PFSK-1 (cell line): ENCODE results near the gene HPGD.

ENCODE experiments used
- FOXP2 ChIP-seq: optimal IDR thresholded peaks from 2 replicates; pipeline ENCODE3; 2011; ENCODE audit warnings: borderline replicate concordance, control low read depth, inconsistent platforms; ENCODE audit not compliant: insufficient read depth; ENCODE audit errors: extremely low read length, extremely low read depth
- POLR2AphosphoS5 ChIP-seq: IDR thresholded peaks from 2 replicates; pipeline ENCODE4 v1.6.1; 2012; ENCODE audit warnings: low read depth, mild to moderate bottlenecking, control low read depth, low read length, moderate library complexity
- SIN3A ChIP-seq: IDR thresholded peaks from 2 replicates; pipeline ENCODE4 v1.6.1; 2012; ENCODE audit warnings: mild to moderate bottlenecking, low read length, moderate library complexity, borderline replicate concordance; ENCODE audit not compliant: insufficient read depth
- TAF1 ChIP-seq: IDR thresholded peaks from 2 replicates; pipeline ENCODE4 v1.6.1; 2012; ENCODE audit warnings: low read length, control low read depth, borderline replicate concordance; ENCODE audit not compliant: insufficient read depth
- TF ChIP-seq, protein P1 (sequence below), 2 experiments: IDR thresholded peaks; 2 replicates each; pipeline versions ENCODE4 v1.6.1 to v1.8.0; 2011 to 2012; ENCODE audit warnings: low read depth in 2 of 2, low read length in 2 of 2, control low read depth in 1 of 2, inconsistent platforms in 1 of 2, mild to moderate bottlenecking in 1 of 2, moderate library complexity in 1 of 2; ENCODE audit not compliant: insufficient read depth in 1 of 2

The HPGD gene

DNA sequence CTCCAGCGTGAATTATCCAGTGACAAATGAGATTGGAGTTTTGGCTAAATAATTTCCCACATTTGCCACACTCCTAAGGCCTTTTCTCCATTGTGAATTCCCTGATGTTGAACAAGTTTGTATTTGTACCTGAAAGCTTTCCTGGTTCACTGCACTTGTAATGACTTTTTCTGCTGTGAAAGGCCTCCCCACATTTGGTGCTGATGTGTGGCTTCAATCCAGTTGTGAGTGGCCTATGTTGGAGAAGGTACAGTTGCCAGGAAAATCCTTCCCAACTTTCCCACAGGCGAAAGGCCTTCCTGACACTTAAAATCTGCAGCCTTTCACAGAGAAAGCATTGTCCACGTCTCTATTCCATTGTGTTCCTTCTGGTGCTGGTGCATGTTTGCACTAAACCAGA is 17.3 kb upstream of the HPGD start:
- no peak for TF ChIP-seq TAF1

DNA sequence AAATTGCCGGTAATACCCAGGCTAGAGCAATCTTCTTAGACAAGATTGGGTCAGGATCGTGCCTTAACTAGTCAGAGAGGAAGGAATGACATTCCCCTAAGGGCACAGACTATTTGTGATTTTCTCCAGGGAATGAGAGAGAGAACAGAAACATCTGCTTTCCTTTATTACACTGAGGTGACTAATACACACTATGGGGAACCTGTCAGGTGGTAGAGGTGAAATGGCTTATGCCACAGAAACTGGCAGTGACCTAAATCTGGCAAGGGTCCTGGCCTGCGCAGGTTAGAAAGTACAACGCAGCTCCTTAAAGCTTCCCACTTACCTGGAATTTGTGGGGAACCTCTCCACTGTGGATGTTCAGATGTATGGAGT is 16.6 kb upstream of the HPGD start:
- TF ChIP-seq FOXP2 (no peak), SIN3A (no peak), TAF1 (no peak), POLR2AphosphoS5 (no peak)
- TF ChIP-seq, protein P1, sequence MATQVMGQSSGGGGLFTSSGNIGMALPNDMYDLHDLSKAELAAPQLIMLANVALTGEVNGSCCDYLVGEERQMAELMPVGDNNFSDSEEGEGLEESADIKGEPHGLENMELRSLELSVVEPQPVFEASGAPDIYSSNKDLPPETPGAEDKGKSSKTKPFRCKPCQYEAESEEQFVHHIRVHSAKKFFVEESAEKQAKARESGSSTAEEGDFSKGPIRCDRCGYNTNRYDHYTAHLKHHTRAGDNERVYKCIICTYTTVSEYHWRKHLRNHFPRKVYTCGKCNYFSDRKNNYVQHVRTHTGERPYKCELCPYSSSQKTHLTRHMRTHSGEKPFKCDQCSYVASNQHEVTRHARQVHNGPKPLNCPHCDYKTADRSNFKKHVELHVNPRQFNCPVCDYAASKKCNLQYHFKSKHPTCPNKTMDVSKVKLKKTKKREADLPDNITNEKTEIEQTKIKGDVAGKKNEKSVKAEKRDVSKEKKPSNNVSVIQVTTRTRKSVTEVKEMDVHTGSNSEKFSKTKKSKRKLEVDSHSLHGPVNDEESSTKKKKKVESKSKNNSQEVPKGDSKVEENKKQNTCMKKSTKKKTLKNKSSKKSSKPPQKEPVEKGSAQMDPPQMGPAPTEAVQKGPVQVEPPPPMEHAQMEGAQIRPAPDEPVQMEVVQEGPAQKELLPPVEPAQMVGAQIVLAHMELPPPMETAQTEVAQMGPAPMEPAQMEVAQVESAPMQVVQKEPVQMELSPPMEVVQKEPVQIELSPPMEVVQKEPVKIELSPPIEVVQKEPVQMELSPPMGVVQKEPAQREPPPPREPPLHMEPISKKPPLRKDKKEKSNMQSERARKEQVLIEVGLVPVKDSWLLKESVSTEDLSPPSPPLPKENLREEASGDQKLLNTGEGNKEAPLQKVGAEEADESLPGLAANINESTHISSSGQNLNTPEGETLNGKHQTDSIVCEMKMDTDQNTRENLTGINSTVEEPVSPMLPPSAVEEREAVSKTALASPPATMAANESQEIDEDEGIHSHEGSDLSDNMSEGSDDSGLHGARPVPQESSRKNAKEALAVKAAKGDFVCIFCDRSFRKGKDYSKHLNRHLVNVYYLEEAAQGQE (IDR thresholded peaks at IDR 0.05; ENCODE audit: insufficient read depth in 1 of 2, low read depth in 2 of 2, low read length in 2 of 2) = no peak

DNA sequence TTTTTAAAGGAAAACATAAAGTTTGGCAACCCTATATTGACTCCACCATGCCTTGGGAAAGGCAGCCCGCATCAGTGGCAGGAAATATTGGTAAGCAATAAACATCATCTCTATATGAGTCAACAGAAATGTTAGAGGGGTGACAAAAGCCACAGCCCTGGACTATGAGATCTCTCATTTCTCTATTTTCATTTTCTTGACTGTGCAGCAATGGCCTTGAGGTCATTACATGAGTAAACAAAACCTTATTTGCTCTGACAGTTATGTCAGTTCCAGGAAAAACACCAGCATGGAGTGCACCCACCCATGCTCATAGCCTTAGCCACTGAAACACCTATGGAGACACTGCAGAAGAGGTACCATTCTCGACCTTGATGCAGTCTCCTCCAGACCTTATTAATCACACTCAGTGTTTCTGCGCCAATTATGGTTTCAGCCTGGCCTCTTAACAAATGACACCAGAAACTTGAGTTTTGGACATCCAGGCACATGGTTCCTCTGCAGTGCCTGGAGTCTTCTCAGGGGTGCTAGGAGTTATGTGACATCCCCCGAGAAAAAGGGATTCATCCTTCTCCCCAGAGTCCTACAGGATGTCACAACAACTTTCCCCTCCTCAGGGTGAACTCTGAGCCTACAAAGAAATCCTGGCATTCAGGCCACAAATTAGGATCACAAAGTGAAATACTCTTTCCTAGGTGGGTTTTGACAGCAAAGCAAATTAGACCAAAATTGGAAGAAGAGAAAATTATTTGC is 16.0 kb upstream of the HPGD start:
- TF ChIP-seq, protein P1 (IDR thresholded peaks at IDR 0.05; ENCODE audit: insufficient read depth in 1 of 2, low read depth in 2 of 2, low read length in 2 of 2) = no peak
- TF ChIP-seq FOXP2 (no peak), POLR2AphosphoS5 (no peak), TAF1 (no peak), SIN3A (no peak)

DNA sequence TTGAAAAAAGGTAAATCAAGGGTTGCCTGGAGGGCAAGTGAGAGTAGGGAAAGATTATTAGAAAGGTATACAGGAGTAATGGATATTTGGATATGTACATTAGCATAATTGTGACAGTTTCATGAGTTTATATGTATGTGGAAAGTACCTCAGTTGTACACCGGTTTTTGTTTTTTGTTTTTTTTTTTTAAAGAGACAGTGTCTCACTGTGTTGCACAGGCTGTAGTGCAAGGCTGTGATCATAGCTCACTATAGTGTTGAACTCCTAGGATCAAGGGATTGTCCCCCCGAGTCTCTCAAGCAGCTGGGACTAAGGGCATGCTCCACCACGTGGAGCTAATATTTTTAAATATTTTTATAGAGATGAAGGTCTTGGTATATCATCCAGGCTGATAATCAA is 15.3 kb upstream of the HPGD start:
- TF ChIP-seq, protein P1 (IDR thresholded peaks at IDR 0.05; ENCODE audit: insufficient read depth in 1 of 2, low read depth in 2 of 2, low read length in 2 of 2) = no peak
- TF ChIP-seq TAF1 (no peak), POLR2AphosphoS5 (no peak), SIN3A (no peak), FOXP2 (no peak)

DNA sequence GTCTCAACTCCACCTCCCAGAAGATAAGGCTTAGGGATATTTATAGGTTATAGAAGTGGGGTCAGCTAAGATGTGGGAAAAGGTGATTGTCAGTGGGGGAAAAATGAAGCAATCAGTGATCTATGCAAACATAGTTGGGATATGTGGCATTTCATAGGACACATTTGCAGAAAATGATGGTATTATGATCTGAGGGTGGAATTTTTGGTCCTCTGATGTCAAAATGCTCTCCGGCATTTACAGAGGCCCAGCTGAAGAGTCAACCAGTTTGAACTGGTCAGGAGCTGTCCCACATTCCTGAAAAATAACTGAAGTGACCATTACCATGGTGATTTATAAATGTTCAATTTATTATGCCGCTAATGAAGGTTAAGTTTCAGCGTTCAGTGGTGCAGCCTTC is 12.2 kb upstream of the HPGD start:
- no peak for TF ChIP-seq TAF1
- TF ChIP-seq SIN3A = no peak
- TF ChIP-seq, protein P1 (IDR thresholded peaks at IDR 0.05; ENCODE audit: insufficient read depth in 1 of 2, low read depth in 2 of 2, low read length in 2 of 2) = no peak
- TF ChIP-seq POLR2AphosphoS5 = no peak
- TF ChIP-seq FOXP2 = no peak
